Aorta (tissue), 5 donors: ENCODE data around the gene ADRM1. TPM values are rescaled to one million over a fixed set of nuclear protein-coding genes. Genes with fewer than 3 reads are reported as not detected.

Experiments
- ATAC-seq: fragments of 200-7000 bp; cut with Tn5 transposase; one replicate; pipeline ENCODE4 v1.9.1; 2022; ENCODE audit warnings: moderate library complexity; ENCODE audit not compliant: low FRiP score
- DNase-seq, 2 donors: peaks; one replicate each; pipeline ENCODE4 v3.0.0-alpha.2; 2020
- H3K27ac ChIP-seq, 2 donors: one replicate each; pipeline ENCODE4 v1.5.1; 2013; ENCODE audit warnings: low read length in 2 of 2, mild to moderate bottlenecking in 2 of 2, moderate library complexity in 2 of 2, control low read depth in 1 of 2, inconsistent platforms in 1 of 2, low read depth in 1 of 2
- H3K27me3 ChIP-seq, 2 donors: one replicate each; pipeline ENCODE4 v1.6.1; 2013; ENCODE audit warnings: control low read depth in 1 of 2, low read length in 1 of 2, mild to moderate bottlenecking in 1 of 2, moderate library complexity in 1 of 2; ENCODE audit not compliant: insufficient read depth in 2 of 2, control insufficient read depth in 1 of 2
- H3K36me3 ChIP-seq, 2 donors: one replicate each; pipeline ENCODE4 v1.6.1; 2013; ENCODE audit warnings: control low read depth in 1 of 2, low read length in 1 of 2, mild to moderate bottlenecking in 1 of 2; ENCODE audit not compliant: insufficient read depth in 2 of 2, control insufficient read depth in 1 of 2
- H3K4me1 ChIP-seq, 2 donors: one replicate each; pipeline ENCODE4 v1.6.1; 2013; ENCODE audit warnings: low read length in 2 of 2, control low read depth in 1 of 2, mild to moderate bottlenecking in 1 of 2, moderate library complexity in 1 of 2; ENCODE audit not compliant: insufficient read depth in 2 of 2, control insufficient read depth in 1 of 2
- H3K4me3 ChIP-seq, 2 donors: one replicate each; pipeline ENCODE4 v1.5.1; 2013; ENCODE audit warnings: low read length in 2 of 2, control low read depth in 1 of 2, mild to moderate bottlenecking in 1 of 2
- H3K9me3 ChIP-seq: one replicate; pipeline ENCODE4 v1.6.1; 2013; ENCODE audit warnings: mild to moderate bottlenecking, low read length; ENCODE audit not compliant: control insufficient read depth
- WGBS, 2 donors: extraction: QIAGEN DNeasy Blood & Tissue Kit; methylation state at CpG; one replicate each; pipeline ENCODE4 v1.1.7; 2013; 5-methylcytosine and 5-hydroxymethylcytosine counted together
- intact Hi-C, 2 donors: fragments of 100-400 bp; cut with DNase I; formaldehyde crosslinking; loops; one replicate each; pipeline versions ENCODE4 v1.14.2 to v1.15.0; 2022
- polyA plus RNA-seq, 2 donors: library from polyadenylated mRNA; stranded (reverse); fragments of 200-250 nt; gene quantifications; one replicate each; pipeline ENCODE4 v1.2.3, GENCODE V29; 2013
- total RNA-seq, 2 donors: library from RNA; stranded (reverse); fragmentation: NEBNext Ultra II Directional; extraction: Animal tissue kit (Norgen Biotek cat#: 25700); gene quantifications; one replicate each; pipeline ENCODE4 v1.2.1, GENCODE V29; 2021
- donor health status: healthy with polysubstance abuse.
- donor health status: Bipolar disorder and iron deficiency.
- donor health status: DM: no; HTN: no; CAD: no.
- donor health status: DM: no; HTN: no; CAD: no.
- donor health status: DM: yes; HTN: yes; CAD: no.

ADRM1 gene
- total and polyA plus RNA-seq, 4 donors, result 41.4 to 80.9 (median 58.9) TPM

- no peaks in the 10 kb centered on the region for H3K27me3 ChIP-seq
- H3K4me3 ChIP-seq, result no peak overlapping the region
- DNase-seq, result peak in 1 of 2 donors; percentile 42
- H3K36me3 ChIP-seq, result no peaks in the 10 kb centered on the region
- WGBS, 2 donors, result 60 to 64% methylated on average over 11 to 14 of the region's 14 CpGs
- ATAC-seq, result no peak
- H3K4me1 ChIP-seq, result no peaks in the 10 kb centered on the region
- peak overlapping the region; percentile 77 to 94 for H3K27ac ChIP-seq
- no peaks in the 10 kb centered on the region for H3K9me3 ChIP-seq
- intact Hi-C loops, result loop anchor here in 1 of 2 donors (5.0 kb wide), 1 partner anchor 33 kb away; the partner anchor contains the start of gene RPS21
Observed at GRCh38 chr20:62354031-62354808, 51.4 kb downstream of the ADRM1 start.

DNA sequence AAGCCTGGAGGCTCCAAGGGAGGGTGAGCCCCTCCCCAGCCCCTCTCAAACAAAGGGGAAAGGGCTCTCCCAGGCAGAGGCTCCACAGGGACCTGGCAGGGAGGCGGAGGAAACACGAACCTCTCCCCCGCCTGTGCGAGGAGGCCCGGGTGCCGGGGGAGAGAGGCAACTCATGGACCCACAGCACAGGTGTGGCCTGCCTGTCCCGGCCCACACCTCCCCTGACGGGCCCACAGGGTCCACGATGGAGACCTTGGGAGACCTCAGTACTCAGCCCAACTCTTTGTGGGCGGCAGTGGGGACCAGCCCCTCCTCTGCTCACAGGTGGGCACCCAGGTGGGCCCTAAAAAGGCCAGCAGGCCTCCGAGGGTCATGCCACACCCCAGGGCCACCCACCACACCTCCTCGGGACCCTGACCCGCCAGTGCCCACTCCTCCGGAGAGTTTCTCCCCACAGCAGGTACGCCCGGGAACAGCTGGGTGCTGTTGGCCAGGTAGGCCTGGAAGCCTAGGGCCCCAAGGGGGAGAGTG, 52.1 kb downstream of the ADRM1 start:
- H3K9me3 ChIP-seq, result no peaks in the 10 kb centered on the region
- intact Hi-C loops, result loop anchor here in 1 of 2 donors (5.0 kb wide), 1 partner anchor 32 kb away; the partner anchor contains the start of gene RPS21
- DNase-seq (peak in 1 of 2 donors; percentile 51), ATAC-seq (no peak)
- H3K4me1 ChIP-seq, result no peaks in the 10 kb centered on the region
- H3K4me3 ChIP-seq, result no peak overlapping the region
- H3K27me3 ChIP-seq, result no peaks in the 10 kb centered on the region
- WGBS, 2 donors, result 39 to 47% methylated on average over 12 to 16 of the region's 16 CpGs
- peak overlapping the region; percentile 77 to 94 for H3K27ac ChIP-seq
- no peaks in the 10 kb centered on the region for H3K36me3 ChIP-seq

DNA sequence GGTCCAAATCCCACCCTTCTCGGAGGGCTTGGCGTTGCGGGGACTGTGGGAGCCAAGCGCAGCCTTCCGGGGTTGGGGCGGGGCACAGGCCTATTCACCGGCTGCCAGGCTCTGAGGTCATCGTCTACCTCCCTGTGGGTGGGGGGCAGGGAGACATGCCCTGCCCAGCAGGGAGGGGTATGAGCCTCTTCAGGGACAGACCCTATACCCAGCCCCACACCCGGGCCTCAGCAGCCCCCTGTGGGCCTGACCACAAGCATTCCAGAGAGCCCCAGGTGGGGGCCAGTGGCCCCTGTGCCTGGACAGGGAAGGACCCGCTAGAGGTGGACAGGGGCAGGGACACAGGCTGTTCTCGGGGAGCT, 52.7 kb downstream of the ADRM1 start:
- Histone ChIP-seq H3K27me3 (no peaks in the 10 kb centered on the region), H3K4me1 (no peaks in the 10 kb centered on the region), H3K27ac (peak overlapping the region; percentile 77 to 94), H3K4me3 (no peak overlapping the region), H3K9me3 (no peaks in the 10 kb centered on the region), H3K36me3 (no peaks in the 10 kb centered on the region)
- intact Hi-C loops, result no loop called here
- 4 to 10% methylated on average over 11 of the region's 11 CpGs for WGBS, 2 donors
- DNase-seq (peak; percentile 81 to 91), ATAC-seq (peak; percentile 47)

DNA sequence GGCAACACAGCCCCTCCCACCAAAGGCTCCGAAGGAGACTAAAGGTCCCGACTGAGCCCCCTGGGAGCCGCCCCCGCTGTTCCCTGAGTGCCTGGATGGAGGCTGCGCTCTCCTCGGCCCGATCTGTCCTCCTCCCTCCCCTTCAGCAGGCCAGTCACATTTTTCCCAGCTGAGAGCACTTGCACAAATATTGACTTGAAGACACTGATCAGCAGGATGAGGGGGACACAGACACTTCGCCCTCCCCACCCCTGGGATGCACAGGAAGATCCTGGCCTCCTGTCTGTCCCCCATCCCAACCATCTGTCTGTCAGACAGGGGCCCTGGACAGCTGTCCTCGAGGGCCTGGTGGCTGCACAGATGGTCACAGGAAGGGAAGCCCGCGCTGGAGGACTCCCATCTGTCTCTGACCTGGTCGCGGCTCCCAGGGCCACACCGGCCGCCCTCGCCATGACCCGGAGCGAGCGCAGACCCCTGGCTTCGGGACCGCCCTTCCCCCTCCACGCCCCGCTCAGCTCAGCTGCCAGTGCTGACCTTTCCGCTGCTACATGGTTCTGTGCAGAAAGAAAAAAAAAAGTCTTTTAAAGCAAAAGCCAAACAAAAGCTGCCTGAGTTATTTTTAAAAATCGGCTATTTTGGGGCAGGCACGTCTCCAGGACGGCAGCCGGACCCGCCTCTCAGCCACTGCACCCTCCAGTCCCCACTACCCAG, 53.2 kb downstream of the ADRM1 start:
- no peaks in the 10 kb centered on the region for H3K4me1 ChIP-seq
- WGBS, 2 donors, result 5 to 7% methylated on average over 29 of the region's 29 CpGs
- H3K27ac ChIP-seq, result peak overlapping the region; percentile 97
- intact Hi-C loops, result no loop called here
- H3K36me3 ChIP-seq, result no peaks in the 10 kb centered on the region
- H3K9me3 ChIP-seq, result no peaks in the 10 kb centered on the region
- peak; percentile 80 to 93 for DNase-seq
- no peak overlapping the region for H3K4me3 ChIP-seq
- peak; percentile 71 for ATAC-seq
- no peaks in the 10 kb centered on the region for H3K27me3 ChIP-seq

DNA sequence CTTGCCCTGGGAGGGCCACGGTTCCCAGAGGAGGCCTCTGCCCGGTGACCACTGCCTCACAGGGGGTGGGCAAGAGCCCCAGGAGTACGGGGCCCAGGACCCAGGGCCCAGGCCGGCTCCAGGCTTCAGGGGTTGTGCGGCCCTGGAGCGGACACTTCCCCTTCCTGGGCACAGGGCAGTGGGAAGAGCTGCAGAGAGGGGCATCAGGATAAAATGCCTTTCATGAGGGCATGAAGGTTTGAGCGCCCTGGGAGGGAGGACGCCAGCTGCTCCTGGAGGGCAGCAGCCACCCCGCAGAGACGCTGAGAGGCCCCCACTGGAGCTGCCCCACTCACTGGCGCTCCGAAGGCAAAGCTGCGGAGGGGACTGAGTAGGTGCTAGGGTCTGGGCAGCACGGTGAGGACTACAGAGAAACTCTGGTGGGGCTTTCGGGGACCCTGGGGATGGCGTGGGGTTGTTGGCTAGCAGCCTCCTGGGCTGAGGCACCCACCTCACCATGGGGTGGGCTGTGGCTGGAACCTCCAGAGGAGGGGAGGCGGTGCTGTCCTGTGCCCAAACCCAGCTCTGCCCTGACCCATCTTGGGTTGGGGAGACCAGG, 53.9 kb downstream of the ADRM1 start:
- Histone ChIP-seq H3K27me3 (no peaks in the 10 kb centered on the region), H3K4me1 (no peaks in the 10 kb centered on the region), H3K36me3 (no peaks in the 10 kb centered on the region), H3K4me3 (no peak overlapping the region), H3K9me3 (no peaks in the 10 kb centered on the region), H3K27ac (peak overlapping the region; percentile 97)
- intact Hi-C loops, result no loop called here
- ATAC-seq (no peak), DNase-seq (no peak)
- WGBS, 2 donors, result 1 to 5% methylated on average over 16 to 17 of the region's 17 CpGs

DNA sequence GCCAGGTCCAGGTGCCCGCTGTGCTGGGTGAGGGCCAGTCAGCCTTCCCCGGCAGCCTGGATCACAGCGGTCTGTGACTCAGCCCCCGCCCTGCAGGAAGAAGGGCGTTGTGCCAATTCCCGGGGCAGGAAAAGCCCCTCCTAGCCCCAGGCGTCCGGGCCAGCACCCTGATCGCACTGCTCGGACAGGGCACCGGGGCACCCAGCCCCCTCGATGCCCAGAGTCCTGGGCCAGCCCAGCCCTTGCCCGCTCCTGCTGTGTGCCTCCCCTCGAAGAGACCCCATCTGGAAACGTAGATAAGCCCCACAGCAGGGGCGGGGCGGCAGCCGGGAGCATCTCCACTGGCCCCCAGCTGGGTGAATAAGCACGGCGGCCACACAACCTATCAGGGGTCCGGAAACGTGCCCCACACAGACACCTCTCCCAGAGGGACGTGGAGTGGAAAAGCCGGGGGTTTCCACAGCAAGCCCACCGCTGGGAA, 54.4 kb downstream of the ADRM1 start:
- H3K27ac ChIP-seq, result peak overlapping the region; percentile 97
- no peaks in the 10 kb centered on the region for H3K27me3 ChIP-seq
- no peaks in the 10 kb centered on the region for H3K4me1 ChIP-seq
- 7% methylated on average over 24 to 25 of the region's 25 CpGs for WGBS, 2 donors
- intact Hi-C loops, result no loop called here
- peaks cover 0 to 1% of the 10 kb centered on the region in 2 donors for H3K36me3 ChIP-seq
- ATAC-seq, result peak; percentile 45
- DNase-seq, result peak; percentile 90 to 94
- H3K4me3 ChIP-seq, result no peak overlapping the region
- no peaks in the 10 kb centered on the region for H3K9me3 ChIP-seq

- DNase-seq (no peak), ATAC-seq (no peak)
- WGBS, 2 donors, result 30 to 39% methylated on average over 7 of the region's 7 CpGs
- Histone ChIP-seq H3K27ac (peak overlapping the region; percentile 15 to 86), H3K4me1 (no peaks in the 10 kb centered on the region), H3K9me3 (no peaks in the 10 kb centered on the region), H3K4me3 (no peak overlapping the region), H3K27me3 (no peaks in the 10 kb centered on the region), H3K36me3 (peaks cover 0 to 1% of the 10 kb centered on the region in 2 donors)
- intact Hi-C loops, result no loop called here
Observed at GRCh38 chr20:62357681-62358080, 54.9 kb downstream of the ADRM1 start.
